Measurements from ENCODE around the gene CFAP73. TPM values are rescaled to one million over a fixed set of nuclear protein-coding genes. Genes with fewer than 3 reads are reported as not detected.

CFAP73 gene
- total RNA-seq, 1 experiment from 2014 or later: 0.34 TPM

DNA sequence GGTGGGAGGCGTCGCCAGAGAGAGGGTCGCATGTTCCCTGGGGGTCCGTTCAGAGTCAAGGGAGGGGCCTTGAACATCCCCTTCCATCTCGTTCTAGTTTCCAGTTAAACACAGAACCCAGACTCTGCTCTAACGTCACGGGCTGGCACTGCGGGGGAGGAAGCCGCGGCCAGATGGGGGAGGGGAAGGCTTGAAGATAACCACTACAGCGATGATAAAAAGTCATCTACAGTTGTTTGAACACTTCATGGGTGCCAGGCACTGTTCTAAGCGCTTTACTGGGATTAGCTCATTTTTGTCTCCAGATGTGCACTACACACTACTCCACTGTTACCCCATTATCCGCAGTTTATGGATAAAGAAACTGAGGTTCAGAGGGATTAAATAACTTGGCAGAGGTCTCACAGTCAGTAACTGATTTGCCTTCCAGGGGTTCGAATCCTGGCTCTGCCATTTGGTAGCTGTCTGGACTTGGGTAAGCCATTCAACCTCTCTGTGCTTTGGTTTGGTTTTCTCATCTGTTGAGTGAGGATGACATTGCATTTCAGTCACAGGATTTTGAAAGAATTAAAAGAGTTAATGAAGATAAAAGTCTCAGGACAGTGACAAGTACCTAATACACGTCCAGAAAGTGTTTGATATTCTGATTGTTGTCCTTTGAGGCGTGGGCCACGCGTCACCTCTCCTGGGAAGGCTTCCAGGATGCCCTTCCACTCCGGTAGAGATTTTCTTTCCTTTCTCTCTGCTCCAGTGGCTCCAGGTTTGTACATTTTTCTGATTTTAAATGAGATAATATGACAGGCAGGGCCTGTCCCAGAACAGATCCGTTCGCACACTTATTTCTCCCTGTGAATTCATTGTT is 13.2 kb upstream of the CFAP73 start:
- no TSS peak for BruUV-seq (replicated peaks)
- ChIA-PET POLR2A (interaction anchor here (0.7 to 0.8 kb wide), 2 partner anchors 15 to 25 kb away, joined by 3 read pairs; no protein-coding TSS in a partner anchor), RAD21 (ENCODE audit: low non-redundant PET in 1 of 2, low total read pairs in 2 of 2, uncharacterized antibody in 2 of 2, unreplicated experiment in 2 of 2) (interaction anchor here in 1 of 2 experiments (0.5 kb wide), 1 partner anchor 16 kb away, joined by 5 read pairs; no protein-coding TSS in a partner anchor), CTCF (interaction anchor here (0.8 to 2.1 kb wide), 2 partner anchors 17 to 38 kb away, joined by 3 to 7 read pairs; no protein-coding TSS in a partner anchor)
- Histone ChIP-seq H4K20me1 (ENCODE audit: insufficient read depth) (no peaks in the 10 kb centered on the region), H3K4me2 (ENCODE audit: low read length) (peak overlapping the region; percentile 100), H3K4me1 (ENCODE audit: control insufficient read depth in 1 of 2, insufficient read depth in 2 of 2, low read length in 2 of 2) (peaks cover 13 to 34% of the 10 kb centered on the region in 2 experiments), H3K27me3 (ENCODE audit: insufficient read depth, low read length) (no peaks in the 10 kb centered on the region), H3K9ac (ENCODE audit: low read length) (peak overlapping the region; percentile 87), H3K79me2 (ENCODE audit: insufficient read depth, low read length) (peaks cover 12% of the 10 kb centered on the region; the same call in 1 of the 2 replicates), H3K9me2 (ENCODE audit: insufficient read depth) (no peaks in the 10 kb centered on the region), H3K9me3 (ENCODE audit: control insufficient read depth in 1 of 2, insufficient read depth in 1 of 2, low read depth in 1 of 2, low read length in 2 of 2) (no peaks in the 10 kb centered on the region), H2AFZ (ENCODE audit: low read depth, low read length, poor library complexity, severe bottlenecking) (peak overlapping the region; percentile 89), H3K27ac (ENCODE audit: low read depth, low read length) (peak overlapping the region; percentile 21; the same call in 1 of the 2 replicates), H3K36me3 (ENCODE audit: control insufficient read depth in 1 of 2, insufficient read depth in 2 of 2, low read length in 2 of 2) (no peaks in the 10 kb centered on the region), H3K4me3 (replicated peaks in 1 of 2; ENCODE audit: low read depth in 1 of 2, low read length in 2 of 2) (peak overlapping the region; percentile 78 to 94)
- TF ChIP-seq SP1 (IDR thresholded peaks at IDR 0.05; ENCODE audit: low read depth): 0 out of 2 replicates have a peak, but pooled peaks have one; percentile 16
- TF ChIP-seq EGR1 (IDR thresholded peaks at IDR 0.05; ENCODE audit: low read depth): peak; percentile 95
- no peak for TF ChIP-seq ZNF274 (IDR thresholded peaks at IDR 0.05; ENCODE audit: low read depth, low read length)
- no peak for TF ChIP-seq ZFX (IDR thresholded peaks at IDR 0.05)
- TF ChIP-seq CBX3 (IDR thresholded peaks at IDR 0.05; ENCODE audit: low read depth): 0 out of 2 replicates have a peak, but pooled peaks have one; percentile 5
- ATAC-seq (peak; percentile 48), DNase-seq (ENCODE audit: low read depth, low spot score) (peak; percentile 22)
- intact Hi-C loops (cut with micrococcal nuclease): loop anchor here (2.0 kb wide), 1 partner anchor 48 kb away; the partner anchor contains the start of genes DDX54 and RITA1

DNA sequence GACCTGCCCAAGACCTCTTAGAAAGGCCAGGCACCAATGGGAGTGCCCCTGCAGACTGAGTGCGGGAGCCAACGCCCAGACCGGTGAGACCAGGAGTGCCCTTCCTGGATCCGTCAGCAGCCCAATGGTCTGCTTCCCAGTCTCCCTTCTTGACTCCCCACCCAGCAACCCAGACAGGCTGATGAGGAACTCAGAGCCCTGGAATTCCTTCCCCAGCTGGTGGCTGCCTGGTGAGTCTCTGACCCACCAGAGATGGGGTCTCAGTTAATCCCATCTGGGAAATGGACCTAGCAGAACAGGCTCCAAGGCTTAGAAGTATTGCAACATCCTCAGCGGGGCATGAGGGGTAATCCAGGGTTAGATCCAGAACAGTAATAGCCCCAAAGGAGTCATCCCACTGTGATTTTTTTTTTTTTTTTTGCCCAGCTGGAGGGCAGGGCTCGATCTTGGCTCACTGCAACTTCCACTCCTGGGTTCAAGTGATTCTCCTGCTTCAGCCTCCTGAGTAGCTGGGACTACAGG is 12.5 kb upstream of the CFAP73 start:
- intact Hi-C loops (cut with micrococcal nuclease): loop anchor here (2.0 kb wide), 1 partner anchor 48 kb away; the partner anchor contains the start of genes DDX54 and RITA1
- ChIA-PET POLR2A (no interaction called here), CTCF (interaction anchor here (0.7 to 2.1 kb wide), 4 partner anchors 8 to 38 kb away, joined by 3 to 7 read pairs (median 3); no protein-coding TSS in a partner anchor), RAD21 (ENCODE audit: low non-redundant PET in 1 of 2, low total read pairs in 2 of 2, uncharacterized antibody in 2 of 2, unreplicated experiment in 2 of 2) (no interaction called here)
- Histone ChIP-seq H3K4me3 (replicated peaks in 1 of 2; ENCODE audit: low read depth in 1 of 2, low read length in 2 of 2) (0 out of 4 replicates have a peak overlapping the region, but pooled peaks of 1 of the 2 experiments have one; percentile 20), H3K27me3 (ENCODE audit: insufficient read depth, low read length) (no peaks in the 10 kb centered on the region), H3K4me1 (ENCODE audit: control insufficient read depth in 1 of 2, insufficient read depth in 2 of 2, low read length in 2 of 2) (peaks cover 13 to 37% of the 10 kb centered on the region in 2 experiments), H3K4me2 (ENCODE audit: low read length) (peak overlapping the region; percentile 100), H3K9me3 (ENCODE audit: control insufficient read depth in 1 of 2, insufficient read depth in 1 of 2, low read depth in 1 of 2, low read length in 2 of 2) (no peaks in the 10 kb centered on the region), H3K79me2 (ENCODE audit: insufficient read depth, low read length) (peaks cover 12% of the 10 kb centered on the region; the same call in 1 of the 2 replicates), H3K36me3 (ENCODE audit: control insufficient read depth in 1 of 2, insufficient read depth in 2 of 2, low read length in 2 of 2) (no peaks in the 10 kb centered on the region), H4K20me1 (ENCODE audit: insufficient read depth) (no peaks in the 10 kb centered on the region), H2AFZ (ENCODE audit: low read depth, low read length, poor library complexity, severe bottlenecking) (peak overlapping the region; percentile 89), H3K9me2 (ENCODE audit: insufficient read depth) (no peaks in the 10 kb centered on the region), H3K9ac (ENCODE audit: low read length) (peak overlapping the region; percentile 87; the same call in 1 of the 2 replicates), H3K27ac (ENCODE audit: low read depth, low read length) (no peak overlapping the region)
- DNase-seq (ENCODE audit: low read depth, low spot score) (no peak), ATAC-seq (no peak; the same call in 1 of the 2 replicates)
- no TSS peak for BruUV-seq (replicated peaks)
- TF ChIP-seq RAD21 (IDR thresholded peaks at IDR 0.05; ENCODE audit: low read depth): no peak
- peak; percentile 46; the same call in 1 of the 2 replicates for TF ChIP-seq SP1 (IDR thresholded peaks at IDR 0.05; ENCODE audit: low read depth)

All from HCT116 (cell line).